Measurements from ENCODE around the gene APBA2.
"Not testable (repeated sequence)": the region's sequence is repeated elsewhere in the genome, so short reads cannot be mapped to it uniquely, and the experiment has no call there.

The APBA2 gene

DNA sequence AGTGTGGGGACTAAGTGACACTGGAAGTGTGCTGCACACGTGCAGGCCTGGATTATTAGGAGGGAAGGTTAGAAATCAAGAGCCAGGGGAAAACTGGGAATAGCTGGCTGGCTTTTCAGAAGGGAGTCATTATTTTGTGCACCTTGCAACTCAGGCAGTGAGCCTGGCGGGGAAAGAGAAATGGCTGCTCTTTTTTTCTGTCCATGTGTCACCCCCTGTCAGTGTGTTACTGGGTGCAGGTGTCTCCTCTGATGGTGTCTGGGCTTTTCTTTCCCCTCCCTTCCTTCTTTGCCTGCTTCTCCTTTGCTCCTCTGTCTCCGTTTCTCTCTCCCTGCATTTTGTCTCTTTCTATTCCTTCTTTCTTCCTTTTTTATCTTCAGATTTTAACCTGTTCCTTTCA lies 130.7 kb downstream of the APBA2 start:
- DNase-seq, result no peak

DNA sequence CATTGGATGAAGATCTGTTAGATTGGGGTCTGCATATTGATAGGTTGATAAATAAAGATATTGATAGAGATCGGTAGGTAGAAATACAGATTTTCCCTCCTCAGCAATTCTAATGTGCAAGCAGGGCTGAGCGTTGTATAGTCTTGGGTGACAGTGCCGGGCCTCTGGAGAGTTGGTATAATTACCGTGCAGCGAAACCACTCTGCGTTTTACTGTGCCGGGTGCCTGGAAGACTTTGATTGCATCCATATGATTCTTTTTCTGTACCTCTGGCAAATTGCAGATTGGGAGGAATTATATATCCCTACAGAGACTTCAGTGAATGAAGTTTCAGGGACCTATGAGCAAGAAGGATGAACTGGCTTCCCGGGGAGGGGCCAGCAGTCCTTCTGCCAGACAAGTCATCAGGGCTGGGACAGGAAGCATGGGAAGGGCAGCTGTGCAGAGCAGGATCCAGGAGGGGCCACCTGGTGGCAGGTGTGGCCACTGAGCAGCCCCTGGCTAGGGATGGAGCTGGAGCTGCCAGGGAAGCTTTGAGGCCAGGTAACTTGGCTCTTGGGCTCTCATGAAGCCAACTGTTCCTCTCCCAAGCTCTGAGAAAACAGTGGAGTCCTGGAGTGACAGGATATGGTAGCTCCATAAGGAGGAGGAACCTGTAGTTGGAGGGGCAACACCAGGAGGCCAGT lies 132.5 kb downstream of the APBA2 start:
- no peak for DNase-seq

- DNase-seq, result no peak
Observed at GRCh38 chr15:29018995-29019976, 133.5 kb downstream of the APBA2 start.

GRCh38 chr15:29021857-29022256 lies 136.1 kb downstream of the APBA2 start:
- no peak for DNase-seq

- DNase-seq, result no peak
Observed at GRCh38 chr15:29024662-29025061, 138.9 kb downstream of the APBA2 start.

DNA sequence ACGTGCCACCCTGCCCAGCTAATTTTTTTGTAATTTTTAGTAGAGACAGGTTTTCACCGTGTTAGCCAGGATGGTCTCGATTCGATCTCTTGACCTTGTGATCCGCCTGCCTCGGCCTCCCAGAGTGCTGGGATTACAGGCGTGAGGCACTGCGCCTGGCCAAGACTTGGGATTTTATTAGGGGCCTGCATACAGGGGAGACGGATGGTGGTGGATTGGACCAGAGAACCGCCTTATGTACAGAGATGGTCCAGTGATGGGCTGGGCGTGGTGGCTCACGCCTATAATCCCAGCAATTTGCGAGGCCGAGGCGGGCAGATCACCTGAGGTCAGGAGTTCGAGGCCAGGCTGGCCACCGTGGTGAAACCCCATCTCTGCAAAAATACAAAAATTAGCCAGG lies 139.6 kb downstream of the APBA2 start:
- DNase-seq, result not testable (repeated sequence)

DNA sequence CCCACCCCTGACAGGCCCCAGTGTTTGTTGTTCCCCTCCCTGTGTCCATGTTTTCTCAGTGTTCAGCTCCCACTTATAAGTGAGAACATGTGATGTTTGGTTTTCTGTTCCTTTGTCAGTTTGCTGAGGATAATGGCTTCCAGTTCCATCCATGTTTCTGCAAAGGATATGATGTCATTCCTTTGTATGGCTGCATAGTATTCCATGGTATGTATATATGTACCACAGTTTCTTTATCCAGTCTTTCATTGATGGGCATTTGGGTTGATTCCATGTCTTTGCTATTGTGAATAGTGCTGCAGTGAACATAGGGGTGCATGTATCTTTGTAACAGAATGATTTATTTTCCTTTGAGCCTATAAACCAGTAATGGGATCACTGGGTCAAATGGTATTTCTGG lies 142.4 kb downstream of the APBA2 start:
- not testable (repeated sequence) for DNase-seq

DNA sequence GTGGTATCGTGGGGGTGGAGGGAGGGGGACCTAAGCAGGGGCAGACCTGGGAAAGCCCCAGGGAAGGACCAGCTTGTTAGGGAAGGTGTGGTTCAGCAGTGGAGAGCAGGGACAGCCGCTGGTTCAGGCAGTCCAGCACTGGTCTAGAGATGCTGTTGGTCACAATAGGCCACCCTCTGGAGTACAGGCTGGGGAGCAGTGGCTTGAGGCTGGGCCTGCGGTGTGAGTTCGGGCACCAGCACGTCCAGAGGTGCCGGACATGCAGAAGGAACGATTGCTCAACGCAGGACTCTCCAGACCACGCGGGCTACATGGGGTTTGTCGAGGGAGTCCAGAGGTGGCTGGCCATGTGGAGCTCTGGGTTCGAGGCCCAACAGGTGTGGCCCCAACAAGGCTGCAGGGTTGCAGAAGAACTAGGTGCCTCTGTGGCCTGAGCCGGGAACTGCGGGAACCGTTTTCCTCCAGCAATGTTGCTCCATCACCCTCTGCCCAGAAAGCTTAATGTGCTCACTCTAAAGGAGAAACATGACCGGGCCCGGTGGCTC lies 143.9 kb downstream of the APBA2 start:
- DNase-seq, result no peak

DNA sequence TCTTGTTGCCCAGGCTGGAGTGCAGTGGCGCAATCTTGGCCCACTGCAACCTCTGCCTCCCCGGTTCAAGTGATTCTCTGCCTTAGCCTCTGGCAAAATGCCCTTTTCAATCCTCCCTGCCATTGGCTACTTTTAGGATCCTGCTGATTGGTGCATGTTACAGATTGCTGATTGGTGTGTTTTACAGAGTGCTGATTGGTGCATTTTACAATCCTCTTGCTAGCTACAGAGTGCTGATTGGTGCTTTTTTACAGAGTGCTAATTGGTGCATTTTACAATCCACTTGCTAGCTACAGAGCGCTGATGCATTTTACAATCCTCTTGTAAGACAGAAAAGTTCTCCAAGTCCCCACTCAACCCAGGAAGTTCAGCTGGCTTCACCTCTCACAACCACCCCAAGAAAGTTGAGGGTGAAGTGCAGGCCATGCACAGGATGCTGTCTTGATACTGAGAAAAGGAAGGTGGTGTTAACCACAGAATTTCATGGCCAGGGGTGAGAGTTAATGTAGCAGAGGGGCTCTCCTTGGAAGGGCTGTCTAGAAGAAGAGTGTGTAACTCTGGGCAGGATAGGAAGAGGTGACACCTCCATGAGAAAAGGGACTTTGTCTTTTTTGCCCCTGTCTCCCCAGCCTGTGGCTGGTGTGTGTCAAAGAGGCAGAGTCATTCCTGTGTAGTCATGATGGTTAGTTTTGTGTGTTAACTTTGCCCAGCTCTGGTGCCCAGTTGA lies 145.9 kb downstream of the APBA2 start:
- DNase-seq, result no peak

DNA sequence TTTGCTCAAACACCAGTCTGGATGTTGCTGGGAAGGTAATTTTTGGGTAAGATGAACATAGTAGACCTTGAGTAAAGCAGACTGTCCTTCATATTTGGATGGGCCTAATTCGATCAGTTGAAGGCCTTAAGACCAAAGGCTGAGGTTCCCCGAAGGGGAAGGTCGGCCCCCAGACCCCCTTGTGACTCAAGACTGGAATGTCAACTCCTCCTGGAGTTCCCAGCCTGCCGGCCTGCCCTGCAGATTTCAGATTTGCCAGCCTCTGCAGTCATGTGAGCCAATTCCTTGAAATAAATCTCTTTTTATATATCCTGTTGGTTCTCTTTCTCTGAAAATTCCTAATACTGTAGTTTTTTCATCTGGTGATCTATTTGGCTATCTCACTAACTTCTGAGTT lies 146.5 kb downstream of the APBA2 start:
- DNase-seq, result no peak

DNA sequence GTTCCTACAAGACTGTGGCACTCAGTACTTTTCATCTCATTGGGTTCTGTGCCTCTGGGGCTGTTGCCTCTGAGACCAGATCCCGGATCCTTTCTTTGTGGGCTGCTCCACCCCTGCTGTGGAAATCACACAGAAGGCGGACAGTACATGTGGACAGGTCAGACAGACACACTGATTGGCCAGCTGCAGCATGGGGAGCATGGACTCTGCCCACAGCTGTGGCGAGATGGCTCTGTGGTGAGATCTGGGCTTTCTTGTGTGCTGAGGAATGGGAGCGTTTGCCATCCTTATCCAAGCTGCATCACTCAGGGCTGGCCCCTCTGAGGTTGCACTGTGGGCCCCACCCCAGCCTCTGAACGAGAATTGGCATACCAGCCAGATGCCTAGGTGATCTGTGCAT lies 147.0 kb downstream of the APBA2 start:
- DNase-seq, result no peak

DNA sequence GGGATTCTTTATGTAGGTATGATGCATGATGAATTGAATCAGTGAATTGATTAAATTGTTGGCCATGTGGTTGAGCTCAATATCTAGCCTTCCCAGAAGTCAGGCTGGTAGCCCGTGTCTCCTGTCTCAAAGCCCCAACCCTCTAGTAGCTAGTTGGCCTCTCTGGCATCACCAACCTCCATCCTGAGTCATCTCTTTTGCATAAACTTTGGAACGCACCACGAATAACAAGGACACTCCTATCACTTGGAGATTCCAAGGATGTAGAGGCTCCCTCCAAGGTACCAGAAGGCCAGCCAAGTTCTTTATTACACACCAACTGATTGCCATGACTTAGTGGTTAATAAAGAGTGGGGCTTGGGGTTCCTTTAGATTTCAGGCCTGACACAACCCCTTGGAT lies 148.4 kb downstream of the APBA2 start:
- no peak for DNase-seq

DNA sequence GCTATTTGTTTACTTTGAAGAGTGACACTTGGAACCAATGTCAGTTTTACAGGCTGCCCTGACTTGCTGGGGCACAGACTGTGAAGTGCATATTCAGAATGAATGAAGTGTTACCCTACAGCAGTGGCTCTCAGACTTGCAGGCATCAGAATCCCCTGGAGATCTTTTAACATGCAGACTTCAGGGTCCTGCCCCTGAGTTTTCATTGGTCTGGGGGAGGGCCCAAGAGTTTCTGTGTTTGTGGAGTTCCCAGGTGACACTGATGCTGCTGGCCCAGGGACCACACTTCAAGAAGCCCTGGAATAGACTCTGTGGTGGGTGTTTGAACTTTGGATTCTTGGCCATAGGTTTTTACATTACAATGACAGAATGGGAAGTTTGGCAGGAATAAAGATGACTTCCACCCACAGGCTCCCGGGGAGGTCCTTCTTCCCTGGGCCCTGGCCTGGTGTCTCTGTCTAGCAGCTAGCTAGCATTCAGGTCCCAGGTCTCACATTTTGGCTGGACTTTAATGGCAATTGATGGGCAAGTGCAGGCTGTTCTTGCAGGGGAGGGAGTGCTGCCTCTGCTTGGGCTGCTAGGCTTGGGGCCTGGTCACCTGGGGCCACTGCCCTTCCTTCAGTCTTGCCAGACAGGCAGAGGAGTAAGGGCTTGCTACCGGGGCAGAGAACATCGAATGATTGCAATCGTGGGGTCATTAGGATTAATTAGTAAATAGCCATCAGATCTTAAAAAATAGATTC lies 149.0 kb downstream of the APBA2 start:
- DNase-seq, result no peak

DNA sequence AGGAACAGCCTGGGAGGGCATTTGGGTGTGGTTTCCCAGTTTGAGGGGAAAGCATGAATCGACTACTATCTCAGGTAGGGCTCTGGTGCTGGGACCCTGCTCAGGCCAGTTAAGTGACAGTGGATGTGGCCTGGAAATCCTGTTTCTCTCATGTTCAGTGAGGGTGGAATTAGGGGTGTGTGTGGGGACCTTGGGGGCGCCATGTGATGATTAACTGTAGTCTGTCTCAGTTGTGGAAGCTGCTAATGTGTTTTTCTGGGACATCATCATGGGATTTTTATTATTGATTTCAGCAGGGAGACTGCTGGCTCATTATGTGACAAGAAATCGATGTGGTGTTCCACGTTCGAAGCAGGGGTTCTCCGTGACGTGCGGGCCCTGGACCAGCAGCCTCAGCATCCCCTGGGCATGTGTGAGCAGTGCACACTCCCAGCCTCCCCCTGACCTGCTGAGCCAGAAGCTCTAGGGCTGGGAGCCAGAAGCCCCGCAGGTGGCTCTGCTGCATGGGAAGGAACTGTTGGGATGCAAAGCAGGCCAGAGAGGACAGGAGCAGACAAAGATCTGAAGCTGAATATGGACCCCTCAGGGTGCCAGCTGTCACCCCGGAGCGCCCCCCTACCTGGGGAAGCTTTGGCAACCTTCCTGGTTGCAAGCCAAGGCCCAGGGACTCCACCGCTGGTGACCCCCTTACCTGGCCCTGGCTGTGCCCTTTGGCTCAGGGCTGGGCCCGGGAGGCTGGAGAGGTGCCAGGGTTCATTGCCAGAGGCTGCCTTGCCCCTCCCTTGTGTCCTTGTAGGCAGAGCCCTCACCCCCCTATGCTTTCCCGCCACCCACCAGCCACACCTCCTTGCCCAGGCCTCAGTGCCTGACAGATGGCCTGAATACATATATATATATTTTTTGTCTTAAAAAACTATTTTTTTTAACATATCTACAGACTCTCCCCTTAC lies 149.8 kb downstream of the APBA2 start:
- no peak for DNase-seq

DNA sequence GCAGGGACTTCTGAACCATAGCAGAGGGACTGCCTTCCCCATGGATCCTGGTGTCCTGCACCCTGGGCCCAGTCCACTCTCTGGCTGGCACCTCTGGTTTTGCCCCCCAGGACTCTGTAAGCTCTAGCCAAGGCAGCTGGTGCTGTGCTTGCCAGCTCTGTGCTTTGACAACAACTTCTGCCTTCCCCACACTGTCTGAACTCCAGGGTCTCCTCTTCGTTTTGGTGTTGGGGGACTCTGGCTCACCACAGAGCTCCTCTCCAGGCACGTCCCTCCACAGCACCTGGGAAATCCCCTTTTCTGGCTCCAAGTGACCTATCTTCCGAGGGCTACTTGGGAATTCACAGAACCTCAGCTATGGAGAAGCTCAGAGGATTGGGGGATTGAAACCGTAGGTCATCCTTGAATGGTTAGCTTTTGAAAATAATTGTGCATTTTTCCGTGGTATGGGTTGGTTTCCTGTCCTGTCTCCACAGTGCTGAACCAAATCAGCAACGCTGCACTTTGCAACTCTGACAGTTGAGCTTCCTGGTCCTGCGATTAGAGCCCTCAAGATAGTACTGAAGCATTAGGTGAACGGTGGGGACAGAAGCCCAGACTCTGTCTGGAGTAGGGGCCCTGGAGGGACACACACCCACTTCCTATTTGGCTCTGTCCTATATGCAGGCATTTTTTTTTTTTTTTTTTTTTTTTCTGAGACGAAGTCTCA lies 152.4 kb downstream of the APBA2 start:
- DNase-seq, result no peak

- no peak for DNase-seq
Observed at GRCh38 chr15:29039466-29040369, 153.9 kb downstream of the APBA2 start.

- DNase-seq, result no peak
Observed at GRCh38 chr15:29040370-29040751, 154.6 kb downstream of the APBA2 start.

DNA sequence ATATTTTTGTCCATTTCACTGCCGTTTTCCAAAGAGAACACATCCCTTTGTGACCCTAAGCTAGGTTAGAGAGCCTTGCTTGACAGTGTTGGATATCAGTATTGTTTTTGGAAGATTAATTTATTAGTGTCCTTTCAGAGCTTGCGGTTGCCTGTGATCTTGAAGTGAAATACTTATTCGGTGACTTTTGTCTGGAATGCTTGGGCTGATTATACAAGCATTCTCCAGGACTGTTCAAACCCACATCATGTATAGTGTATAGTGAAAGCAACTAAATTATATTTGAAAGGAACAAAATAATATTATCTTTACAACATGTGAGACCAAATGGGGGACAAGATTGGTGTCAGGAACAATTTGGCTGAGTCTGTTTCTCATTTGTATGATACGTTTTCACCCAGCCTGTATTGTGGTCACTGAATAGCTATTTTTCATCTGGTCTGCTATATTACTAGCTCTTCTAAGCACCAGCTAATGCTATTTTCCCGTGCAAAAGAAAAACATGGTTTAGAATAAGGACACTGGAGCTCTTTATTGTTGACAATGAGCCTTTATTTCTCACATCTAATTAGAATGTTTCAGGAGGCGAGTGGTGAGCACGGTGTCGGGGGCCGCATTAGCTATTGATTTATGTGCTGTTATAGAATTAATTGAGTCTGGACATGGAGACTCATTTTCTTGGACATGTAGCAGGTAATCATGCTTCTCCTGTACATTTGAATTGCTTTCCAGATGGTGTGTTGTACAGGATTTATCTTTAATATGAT lies 158.1 kb downstream of the APBA2 start:
- DNase-seq, result no peak

DNA sequence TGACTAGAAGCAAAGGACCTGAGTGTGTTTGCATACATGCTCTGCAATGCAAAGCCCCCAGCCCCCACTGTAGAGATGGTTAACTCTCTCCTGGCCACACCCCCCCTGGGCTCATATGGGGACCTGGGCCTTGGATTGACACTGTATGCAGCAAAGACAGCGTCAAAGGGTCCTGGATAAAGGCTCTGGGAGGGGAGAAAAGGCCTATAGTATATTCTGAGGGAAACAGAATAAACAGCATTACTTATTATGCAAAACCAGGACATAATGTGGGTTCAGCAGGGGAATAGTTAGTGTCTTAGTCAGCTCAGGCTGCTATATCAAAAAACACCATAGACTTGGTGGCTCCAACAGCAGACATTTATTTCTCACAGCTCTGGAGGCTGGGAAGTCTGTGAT lies 158.7 kb downstream of the APBA2 start:
- DNase-seq, result no peak
